HL-60 (cell line): ENCODE measurements around the gene ACCSL.

Source experiments
- DNase-seq, 2 experiments: peaks; one replicate each; pipeline ENCODE4 v3.0.0-alpha.2; 2010 to 2020; ENCODE audit warnings: low read depth in 1 of 2, low spot score in 1 of 2
- H3K27ac ChIP-seq: fragments of 250-450 bp; sonication (Bioruptor Pico); replicated peaks from 2 replicates; pipeline ENCODE4 v1.5.1; 2020; ENCODE audit warnings: mild to moderate bottlenecking, moderate library complexity
- H3K27me3 ChIP-seq: fragments of 250-450 bp; sonication (Bioruptor Pico); 2 replicates; pipeline ENCODE4 v1.5.1; 2021; ENCODE audit warnings: mild to moderate bottlenecking, moderate library complexity; ENCODE audit not compliant: insufficient read depth, poor library complexity, severe bottlenecking
- H3K4me3 ChIP-seq: replicated peaks from 2 replicates; pipeline ENCODE4 v1.5.1; 2011; ENCODE audit warnings: mild to moderate bottlenecking, control low read depth, low read length; ENCODE audit not compliant: insufficient read depth
- CTCF ChIP-seq: IDR thresholded peaks from one replicate; pipeline ENCODE4 v1.5.1; 2011; ENCODE audit warnings: low read length, control low read depth, inconsistent platforms; ENCODE audit not compliant: insufficient read depth
- GABPA ChIP-seq: IDR thresholded peaks from 2 replicates; pipeline ENCODE4 v1.6.1; 2012; ENCODE audit warnings: low read depth
- POLR2AphosphoS5 ChIP-seq: IDR thresholded peaks from 2 replicates; pipeline ENCODE4 v1.6.1; 2012; ENCODE audit warnings: low read depth
- SPI1 ChIP-seq: IDR thresholded peaks from 2 replicates; pipeline ENCODE4 v1.6.1; 2012; ENCODE audit warnings: low read depth, mild to moderate bottlenecking, borderline replicate concordance
- TF ChIP-seq, protein P1 (sequence below): IDR thresholded peaks from 2 replicates; pipeline ENCODE4 v1.6.1; 2012; ENCODE audit warnings: low read depth; ENCODE audit not compliant: insufficient replicate concordance

The ACCSL gene

DNA sequence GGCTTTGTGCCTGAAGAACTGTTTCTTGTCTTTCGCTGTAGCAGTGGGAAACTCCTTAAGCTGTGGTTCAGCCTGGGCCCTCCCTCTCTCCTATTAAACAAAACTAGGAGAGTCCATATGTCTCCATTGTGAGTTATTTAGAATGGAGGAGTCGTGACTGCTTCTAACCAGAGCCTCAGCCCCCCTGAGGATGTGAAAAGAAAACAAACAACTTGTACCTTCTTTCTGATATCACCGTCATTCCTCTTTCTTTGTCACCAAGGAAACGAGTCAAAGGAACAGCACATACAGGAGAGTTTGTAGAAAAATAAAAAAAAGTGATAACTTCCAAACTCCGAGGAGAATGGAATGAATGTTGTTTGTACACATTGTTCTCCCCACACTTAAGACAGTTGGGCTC, 36.1 kb downstream of the ACCSL start:
- TF ChIP-seq POLR2AphosphoS5 = no peak
- TF ChIP-seq SPI1 = no peak
- no peak for TF ChIP-seq GABPA
- TF ChIP-seq, protein P1, sequence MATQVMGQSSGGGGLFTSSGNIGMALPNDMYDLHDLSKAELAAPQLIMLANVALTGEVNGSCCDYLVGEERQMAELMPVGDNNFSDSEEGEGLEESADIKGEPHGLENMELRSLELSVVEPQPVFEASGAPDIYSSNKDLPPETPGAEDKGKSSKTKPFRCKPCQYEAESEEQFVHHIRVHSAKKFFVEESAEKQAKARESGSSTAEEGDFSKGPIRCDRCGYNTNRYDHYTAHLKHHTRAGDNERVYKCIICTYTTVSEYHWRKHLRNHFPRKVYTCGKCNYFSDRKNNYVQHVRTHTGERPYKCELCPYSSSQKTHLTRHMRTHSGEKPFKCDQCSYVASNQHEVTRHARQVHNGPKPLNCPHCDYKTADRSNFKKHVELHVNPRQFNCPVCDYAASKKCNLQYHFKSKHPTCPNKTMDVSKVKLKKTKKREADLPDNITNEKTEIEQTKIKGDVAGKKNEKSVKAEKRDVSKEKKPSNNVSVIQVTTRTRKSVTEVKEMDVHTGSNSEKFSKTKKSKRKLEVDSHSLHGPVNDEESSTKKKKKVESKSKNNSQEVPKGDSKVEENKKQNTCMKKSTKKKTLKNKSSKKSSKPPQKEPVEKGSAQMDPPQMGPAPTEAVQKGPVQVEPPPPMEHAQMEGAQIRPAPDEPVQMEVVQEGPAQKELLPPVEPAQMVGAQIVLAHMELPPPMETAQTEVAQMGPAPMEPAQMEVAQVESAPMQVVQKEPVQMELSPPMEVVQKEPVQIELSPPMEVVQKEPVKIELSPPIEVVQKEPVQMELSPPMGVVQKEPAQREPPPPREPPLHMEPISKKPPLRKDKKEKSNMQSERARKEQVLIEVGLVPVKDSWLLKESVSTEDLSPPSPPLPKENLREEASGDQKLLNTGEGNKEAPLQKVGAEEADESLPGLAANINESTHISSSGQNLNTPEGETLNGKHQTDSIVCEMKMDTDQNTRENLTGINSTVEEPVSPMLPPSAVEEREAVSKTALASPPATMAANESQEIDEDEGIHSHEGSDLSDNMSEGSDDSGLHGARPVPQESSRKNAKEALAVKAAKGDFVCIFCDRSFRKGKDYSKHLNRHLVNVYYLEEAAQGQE = no peak
- TF ChIP-seq CTCF = no peak
- no peak for DNase-seq
- H3K4me3 ChIP-seq = no peak overlapping the region

GRCh38 chr11:44085330-44085729, 37.5 kb downstream of the ACCSL start:
- Histone ChIP-seq H3K27ac (no peak overlapping the region), H3K27me3 (no peaks in the 10 kb centered on the region), H3K4me3 (no peak overlapping the region)
- no peak for TF ChIP-seq GABPA
- no peak for TF ChIP-seq SPI1
- TF ChIP-seq POLR2AphosphoS5 = no peak
- TF ChIP-seq, protein P1 = no peak
- no peak for TF ChIP-seq CTCF
- DNase-seq = no peak

More for the DNA sequence above, 36.1 kb downstream of the ACCSL start:
- Histone ChIP-seq H3K27me3 (no peaks in the 10 kb centered on the region), H3K27ac (no peak overlapping the region)

DNA sequence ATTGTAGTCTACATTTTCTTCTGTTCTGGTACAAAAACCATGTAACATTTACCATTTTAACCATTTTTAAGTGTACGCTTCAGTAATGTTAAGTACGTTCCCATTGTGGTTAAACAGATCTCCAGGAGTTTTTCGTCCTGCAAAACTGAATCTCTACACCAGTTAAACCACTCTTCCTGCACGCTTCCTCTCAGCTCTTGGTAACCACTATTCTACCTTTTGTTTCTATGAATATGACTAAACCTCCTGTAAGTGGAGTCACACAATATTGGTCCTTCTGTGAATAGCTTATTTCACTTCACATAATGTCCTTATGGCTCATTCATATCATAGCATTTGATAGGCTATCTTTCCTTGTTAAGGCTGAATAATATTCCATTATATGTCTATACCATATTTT, 40.6 kb downstream of the ACCSL start:
- TF ChIP-seq, protein P1 = no peak
- TF ChIP-seq SPI1 (no peak), CTCF (no peak), GABPA (no peak), POLR2AphosphoS5 (no peak)
- Histone ChIP-seq H3K27ac (no peak overlapping the region), H3K27me3 (no peaks in the 10 kb centered on the region), H3K4me3 (no peak overlapping the region)
- no peak for DNase-seq
